Keratinocyte (primary cell): ENCODE results near the gene L1CAM. TPM values are rescaled to one million over a fixed set of nuclear protein-coding genes. Genes with fewer than 3 reads are reported as not detected.

Experiments
- DNase-seq: peaks from one replicate; pipeline ENCODE4 v3.0.0-alpha.2; 2011; ENCODE audit warnings: low read depth, missing footprints, low spot score
- FAIRE-seq: peaks from 2 replicates; lab custom pipeline; 2011; peaks lifted over from hg19 to GRCh38; lab: Jason Lieb, UNC
- H2AFZ ChIP-seq: 2 replicates; pipeline ENCODE4 v1.6.0; 2012; ENCODE audit warnings: low read length, control low read depth, inconsistent platforms; ENCODE audit not compliant: control insufficient read depth
- H3K27ac ChIP-seq: 2 replicates; pipeline ENCODE4 v1.5.1; 2011; ENCODE audit warnings: low read length; ENCODE audit not compliant: control insufficient read depth, insufficient read depth
- H3K27me3 ChIP-seq: 3 replicates; pipeline ENCODE4 v1.6.0; 2011; ENCODE audit warnings: low read length; ENCODE audit not compliant: control insufficient read depth, insufficient read depth; ENCODE audit errors: extremely low read depth
- H3K36me3 ChIP-seq, 2 experiments: 2 replicates in 1 of 2; 3 replicates in 1 of 2; pipeline ENCODE4 v1.5.1; 2011; ENCODE audit warnings: low read length in 2 of 2, mild to moderate bottlenecking in 1 of 2; ENCODE audit not compliant: control insufficient read depth in 2 of 2, insufficient read depth in 2 of 2; ENCODE audit errors: extremely low read depth in 1 of 2
- H3K4me1 ChIP-seq: 3 replicates; pipeline ENCODE4 v1.5.1; 2011; ENCODE audit warnings: low read length; ENCODE audit not compliant: control insufficient read depth, insufficient read depth; ENCODE audit errors: extremely low read depth
- H3K4me2 ChIP-seq: 3 replicates; pipeline ENCODE4 v1.6.0; 2011; ENCODE audit warnings: low read depth, low read length; ENCODE audit not compliant: control insufficient read depth, insufficient read depth; ENCODE audit errors: extremely low read depth
- H3K4me3 ChIP-seq, 3 experiments: fragments of 200-600 bp in 1 of 3; sonication (generic) in 1 of 3; 2 replicates in 2 of 3; 3 replicates in 1 of 3; pipeline ENCODE4 v1.5.1; 2011 to 2016; ENCODE audit warnings: low read length in 3 of 3, mild to moderate bottlenecking in 3 of 3, control low read depth in 2 of 3, inconsistent platforms in 1 of 3, low read depth in 1 of 3, mixed read lengths in 1 of 3, mixed run types in 1 of 3, moderate library complexity in 1 of 3; ENCODE audit not compliant: control insufficient read depth in 2 of 3, insufficient read depth in 2 of 3; ENCODE audit errors: extremely low read depth in 1 of 3
- H3K79me2 ChIP-seq: 2 replicates; pipeline ENCODE4 v1.6.0; 2012; ENCODE audit warnings: low read length; ENCODE audit not compliant: control insufficient read depth, insufficient read depth
- H3K9ac ChIP-seq: 3 replicates; pipeline ENCODE4 v1.6.0; 2011; ENCODE audit warnings: low read length; ENCODE audit not compliant: control insufficient read depth, insufficient read depth; ENCODE audit errors: extremely low read depth
- H3K9me1 ChIP-seq: 3 replicates; pipeline ENCODE4 v1.6.0; 2011; ENCODE audit warnings: low read length; ENCODE audit not compliant: control insufficient read depth, insufficient read depth; ENCODE audit errors: extremely low read depth
- H3K9me3 ChIP-seq: 2 replicates; pipeline ENCODE4 v1.5.1; 2012; ENCODE audit warnings: low read depth, low read length; ENCODE audit not compliant: control insufficient read depth
- H4K20me1 ChIP-seq: 3 replicates; pipeline ENCODE4 v1.6.0; 2011; ENCODE audit warnings: low read length; ENCODE audit not compliant: control insufficient read depth, insufficient read depth; ENCODE audit errors: extremely low read depth
- EZH2 ChIP-seq: IDR thresholded peaks from one replicate; pipeline ENCODE4 v1.6.1; 2012; ENCODE audit warnings: inconsistent platforms, mild to moderate bottlenecking, low read length, moderate library complexity
- dilution Hi-C: fragments of 300-500 bp; cut with MboI; formaldehyde crosslinking; loops from one replicate; pipeline ENCODE4 v1.7.0; 2020; ENCODE audit warnings: low sequenced_read_pairs; ENCODE audit not compliant: extremely low pct_ligation_motif_present
- polyA plus RNA-seq, 5 experiments: library from polyadenylated mRNA; depleted of rRNA in 3 of 5; stranded (reverse) in 3 of 5; stranded (forward) in 1 of 5; unstranded in 1 of 5; fragments of >200 nt; gene quantifications; 1 replicate in 1 of 5; 2 replicates in 3 of 5; 3 replicates in 1 of 5; pipeline versions ENCODE4 v1.2.1 to v1.2.3, GENCODE V29; 2011 to 2012; ENCODE audit warnings: missing spikeins in 2 of 5, low read depth in 1 of 5, low replicate concordance in 1 of 5
- TF ChIP-seq, protein P1 (sequence below), 3 experiments: IDR thresholded peaks in 1 of 3; conservative IDR thresholded peaks in 1 of 3; optimal IDR thresholded peaks in 1 of 3; 2 replicates in 2 of 3; 3 replicates in 1 of 3; pipeline versions ENCODE3 to v1.5.1; 2011; ENCODE audit warnings: low read length in 3 of 3, mild to moderate bottlenecking in 3 of 3, moderate library complexity in 2 of 3, control low read depth in 1 of 3, inconsistent platforms in 1 of 3; ENCODE audit not compliant: insufficient read depth in 2 of 3; ENCODE audit errors: extremely low read depth in 1 of 3

Gene L1CAM
- polyA plus RNA-seq, 1 donor (not counting 4 experiments of a cell fraction or from before 2014, with no cell fraction given): 18.2 TPM

GRCh38 chrX:153903238-153903980, 17.4 kb upstream of the L1CAM start:
- Histone ChIP-seq H3K9me1 (no peaks in the 10 kb centered on the region), H3K27ac (no peak overlapping the region), H3K9me3 (no peaks in the 10 kb centered on the region), H3K4me3 (no peak overlapping the region), H4K20me1 (no peaks in the 10 kb centered on the region), H2AFZ (no peak overlapping the region), H3K9ac (no peak overlapping the region), H3K36me3 (no peaks in the 10 kb centered on the region), H3K27me3 (no peaks in the 10 kb centered on the region), H3K79me2 (no peaks in the 10 kb centered on the region), H3K4me1 (peaks cover 8% of the 10 kb centered on the region), H3K4me2 (no peak overlapping the region)
- dilution Hi-C loops: no loop called here
- DNase-seq: no peak
- TF ChIP-seq EZH2: no peak
- TF ChIP-seq, protein P1, sequence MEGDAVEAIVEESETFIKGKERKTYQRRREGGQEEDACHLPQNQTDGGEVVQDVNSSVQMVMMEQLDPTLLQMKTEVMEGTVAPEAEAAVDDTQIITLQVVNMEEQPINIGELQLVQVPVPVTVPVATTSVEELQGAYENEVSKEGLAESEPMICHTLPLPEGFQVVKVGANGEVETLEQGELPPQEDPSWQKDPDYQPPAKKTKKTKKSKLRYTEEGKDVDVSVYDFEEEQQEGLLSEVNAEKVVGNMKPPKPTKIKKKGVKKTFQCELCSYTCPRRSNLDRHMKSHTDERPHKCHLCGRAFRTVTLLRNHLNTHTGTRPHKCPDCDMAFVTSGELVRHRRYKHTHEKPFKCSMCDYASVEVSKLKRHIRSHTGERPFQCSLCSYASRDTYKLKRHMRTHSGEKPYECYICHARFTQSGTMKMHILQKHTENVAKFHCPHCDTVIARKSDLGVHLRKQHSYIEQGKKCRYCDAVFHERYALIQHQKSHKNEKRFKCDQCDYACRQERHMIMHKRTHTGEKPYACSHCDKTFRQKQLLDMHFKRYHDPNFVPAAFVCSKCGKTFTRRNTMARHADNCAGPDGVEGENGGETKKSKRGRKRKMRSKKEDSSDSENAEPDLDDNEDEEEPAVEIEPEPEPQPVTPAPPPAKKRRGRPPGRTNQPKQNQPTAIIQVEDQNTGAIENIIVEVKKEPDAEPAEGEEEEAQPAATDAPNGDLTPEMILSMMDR (optimal IDR thresholded peaks at IDR 0.05 in 1 of 3, IDR thresholded peaks at IDR 0.05 in 1 of 3, conservative IDR thresholded peaks at IDR 0.05 in 1 of 3; ENCODE audit: extremely low read depth in 1 of 3, insufficient read depth in 2 of 3, low read length in 3 of 3): no peak
- FAIRE-seq: no peak

- H3K36me3 ChIP-seq: no peaks in the 10 kb centered on the region
Measured at GRCh38 chrX:153902385-153902784, 16.4 kb upstream of the L1CAM start.

More at GRCh38 chrX:153902385-153902784, 16.4 kb upstream of the L1CAM start:
- no peak overlapping the region for H2AFZ ChIP-seq
- no peak overlapping the region for H3K4me2 ChIP-seq
- no peaks in the 10 kb centered on the region for H3K9me3 ChIP-seq
- dilution Hi-C loops: no loop called here
- H3K27ac ChIP-seq: no peak overlapping the region
- H4K20me1 ChIP-seq: no peaks in the 10 kb centered on the region
- H3K9me1 ChIP-seq: no peaks in the 10 kb centered on the region
- no peaks in the 10 kb centered on the region for H3K27me3 ChIP-seq
- H3K79me2 ChIP-seq: no peaks in the 10 kb centered on the region
- peaks cover 8% of the 10 kb centered on the region for H3K4me1 ChIP-seq
- H3K4me3 ChIP-seq: no peak overlapping the region
- DNase-seq (no peak), FAIRE-seq (no peak)
- H3K9ac ChIP-seq: no peak overlapping the region
- TF ChIP-seq, protein P1 (optimal IDR thresholded peaks at IDR 0.05 in 1 of 3, IDR thresholded peaks at IDR 0.05 in 1 of 3, conservative IDR thresholded peaks at IDR 0.05 in 1 of 3; ENCODE audit: extremely low read depth in 1 of 3, insufficient read depth in 2 of 3, low read length in 3 of 3): no peak
- TF ChIP-seq EZH2: no peak
